ENCODE data around the gene UNC5C.

Gene UNC5C

GRCh38 chr4:95446173-95446572 lies 102.6 kb downstream of the UNC5C start:
- no peak for DNase-seq

- DNase-seq, result no peak
Observed at GRCh38 chr4:95445251-95445650, 103.5 kb downstream of the UNC5C start.

- no peak for DNase-seq
Observed at GRCh38 chr4:95444812-95445211, 104.0 kb downstream of the UNC5C start.

- DNase-seq, result no peak
Observed at GRCh38 chr4:95439896-95440295, 108.9 kb downstream of the UNC5C start.

GRCh38 chr4:95439071-95439470 lies 109.7 kb downstream of the UNC5C start:
- DNase-seq, result no peak

GRCh38 chr4:95432466-95432865 lies 116.3 kb downstream of the UNC5C start:
- DNase-seq, result no peak

- no peak for DNase-seq
Observed at GRCh38 chr4:95431678-95432077, 117.1 kb downstream of the UNC5C start.

GRCh38 chr4:95429416-95429815 lies 119.4 kb downstream of the UNC5C start:
- DNase-seq, result no peak

- no peak for DNase-seq
Observed at GRCh38 chr4:95428291-95429070, 120.3 kb downstream of the UNC5C start.

GRCh38 chr4:95426455-95426854 lies 122.3 kb downstream of the UNC5C start:
- no peak for DNase-seq

GRCh38 chr4:95422436-95422835 lies 126.3 kb downstream of the UNC5C start:
- no peak for DNase-seq

GRCh38 chr4:95421869-95422268 lies 126.9 kb downstream of the UNC5C start:
- DNase-seq, result no peak

- DNase-seq, result no peak
Observed at GRCh38 chr4:95417531-95417930, 131.2 kb downstream of the UNC5C start.

GRCh38 chr4:95415346-95415771 lies 133.4 kb downstream of the UNC5C start:
- no peak for DNase-seq

GRCh38 chr4:95411371-95412088 lies 137.2 kb downstream of the UNC5C start:
- no peak for DNase-seq

- DNase-seq, result no peak
Observed at GRCh38 chr4:95410387-95410977, 138.3 kb downstream of the UNC5C start.

- DNase-seq, result no peak
Observed at GRCh38 chr4:95409750-95410149, 139.0 kb downstream of the UNC5C start.

- no peak for DNase-seq
Observed at GRCh38 chr4:95409127-95409526, 139.6 kb downstream of the UNC5C start.

- no peak for DNase-seq
Observed at GRCh38 chr4:95402299-95402698, 146.5 kb downstream of the UNC5C start.

GRCh38 chr4:95398217-95398616 lies 150.6 kb downstream of the UNC5C start:
- no peak for DNase-seq

- no peak for DNase-seq
Observed at GRCh38 chr4:95394752-95395306, 153.9 kb downstream of the UNC5C start.

- no peak for DNase-seq
Observed at GRCh38 chr4:95393821-95394220, 155.0 kb downstream of the UNC5C start.

- no peak for DNase-seq
Observed at GRCh38 chr4:95388911-95389310, 159.9 kb downstream of the UNC5C start.

GRCh38 chr4:95387719-95388118 lies 161.1 kb downstream of the UNC5C start:
- DNase-seq, result no peak
